Astrocyte of the cerebellum (primary cell): ENCODE results near the gene GNL1.

Source experiments
- DNase-seq: peaks from one replicate; pipeline ENCODE4 v3.0.0-alpha.2; 2011; ENCODE audit warnings: low read depth
- H3K4me3 ChIP-seq: 2 replicates; pipeline ENCODE4 v1.5.1; 2011; ENCODE audit warnings: mild to moderate bottlenecking, low read depth, low read length, moderate library complexity
- CTCF ChIP-seq: IDR thresholded peaks from 2 replicates; pipeline ENCODE4 v1.5.1; 2012; ENCODE audit warnings: low read length, low read depth, moderate library complexity, mild to moderate bottlenecking; ENCODE audit errors: missing control alignments
- in situ Hi-C: cut with HindIII; loops from 2 replicates; pipeline ENCODE4 v1.10.0; 2017; ENCODE audit warnings: low sequenced_read_pairs

GNL1 gene

GRCh38 chr6:30547454-30547853, 8.8 kb downstream of the GNL1 start:
- no peak overlapping the region for H3K4me3 ChIP-seq
- DNase-seq, result no peak
- in situ Hi-C loops, result loop anchor here (10.0 kb wide), 1 partner anchor 83 kb away; no protein-coding TSS in a partner anchor
- TF ChIP-seq CTCF, result no peak

GRCh38 chr6:30544666-30545272, 11.5 kb downstream of the GNL1 start:
- DNase-seq, result peak; percentile 45
- TF ChIP-seq CTCF, result peak; percentile 78
- in situ Hi-C loops, result loop anchor here (5.0 to 10.0 kb wide), 2 partner anchors 57 to 80 kb away; partner anchors contain the start of gene HLA-E
- H3K4me3 ChIP-seq, result no peak overlapping the region

GRCh38 chr6:30543821-30544220, 12.5 kb downstream of the GNL1 start:
- in situ Hi-C loops, result loop anchor here (5.0 to 10.0 kb wide), 2 partner anchors 57 to 79 kb away; partner anchors contain the start of gene HLA-E
- no peak overlapping the region for H3K4me3 ChIP-seq
- DNase-seq, result no peak
- no peak for TF ChIP-seq CTCF

- no peak overlapping the region for H3K4me3 ChIP-seq
- DNase-seq, result no peak
- in situ Hi-C loops, result loop anchor here (5.0 to 10.0 kb wide), 2 partner anchors 56 to 78 kb away; partner anchors contain the start of gene HLA-E
- peak; percentile 16 for TF ChIP-seq CTCF
Observed at GRCh38 chr6:30542915-30543314, 13.4 kb downstream of the GNL1 start.

- no peak for DNase-seq
- TF ChIP-seq CTCF, result no peak
- in situ Hi-C loops, result loop anchor here (5.0 to 10.0 kb wide), 2 partner anchors 55 to 78 kb away; partner anchors contain the start of gene HLA-E
- no peak overlapping the region for H3K4me3 ChIP-seq
Observed at GRCh38 chr6:30542404-30542725, 13.9 kb downstream of the GNL1 start.

GRCh38 chr6:30541515-30542403, 14.5 kb downstream of the GNL1 start:
- in situ Hi-C loops, result loop anchor here (5.0 to 10.0 kb wide), 2 partner anchors 54 to 77 kb away; partner anchors contain the start of gene HLA-E
- peak; percentile 99 for TF ChIP-seq CTCF
- peak; percentile 80 for DNase-seq
- peak overlapping the region; percentile 11 for H3K4me3 ChIP-seq
